ENCODE results near the gene STIM1.

Gene STIM1

GRCh38 chr11:3831378-3832239 lies 23.9 kb upstream of the STIM1 start:
- DNase-seq = peak; percentile 87

DNA sequence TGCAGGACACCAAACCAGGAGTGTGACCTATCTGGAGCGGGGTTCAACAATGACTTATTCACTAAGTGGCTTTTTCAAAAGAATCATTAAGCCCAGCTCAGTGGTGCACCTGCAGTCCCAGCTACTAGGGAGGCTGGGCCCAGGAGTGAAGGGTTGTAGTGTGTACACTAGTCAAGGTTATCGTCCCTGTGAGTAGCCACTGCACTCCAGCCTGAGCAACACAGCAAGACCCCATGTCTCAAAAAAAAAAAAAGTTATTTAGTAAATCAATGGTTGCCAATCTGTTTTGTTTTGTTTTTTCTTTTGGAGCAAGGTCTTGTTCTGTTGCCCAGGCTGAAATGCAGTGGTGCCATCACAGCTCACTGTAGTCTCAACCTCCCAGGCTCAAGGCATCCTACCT lies 22.6 kb upstream of the STIM1 start:
- no peak for DNase-seq

GRCh38 chr11:3833449-3833848 lies 22.0 kb upstream of the STIM1 start:
- DNase-seq = no peak

DNA sequence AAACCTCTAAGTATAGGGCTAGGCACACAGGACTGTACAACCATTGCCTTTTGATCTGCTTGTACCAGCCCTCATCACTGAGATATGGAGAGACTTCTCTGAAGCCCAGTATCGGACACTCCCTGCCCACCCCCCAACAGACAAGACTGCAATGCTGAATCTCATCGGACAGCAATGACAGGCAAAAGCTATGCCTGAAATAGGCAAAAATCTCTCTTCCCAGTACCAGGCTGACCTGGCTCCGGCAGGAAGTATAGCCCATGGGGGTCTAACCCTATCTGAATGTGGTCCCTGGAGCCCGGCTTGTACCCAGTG lies 21.2 kb upstream of the STIM1 start:
- no peak for DNase-seq

DNA sequence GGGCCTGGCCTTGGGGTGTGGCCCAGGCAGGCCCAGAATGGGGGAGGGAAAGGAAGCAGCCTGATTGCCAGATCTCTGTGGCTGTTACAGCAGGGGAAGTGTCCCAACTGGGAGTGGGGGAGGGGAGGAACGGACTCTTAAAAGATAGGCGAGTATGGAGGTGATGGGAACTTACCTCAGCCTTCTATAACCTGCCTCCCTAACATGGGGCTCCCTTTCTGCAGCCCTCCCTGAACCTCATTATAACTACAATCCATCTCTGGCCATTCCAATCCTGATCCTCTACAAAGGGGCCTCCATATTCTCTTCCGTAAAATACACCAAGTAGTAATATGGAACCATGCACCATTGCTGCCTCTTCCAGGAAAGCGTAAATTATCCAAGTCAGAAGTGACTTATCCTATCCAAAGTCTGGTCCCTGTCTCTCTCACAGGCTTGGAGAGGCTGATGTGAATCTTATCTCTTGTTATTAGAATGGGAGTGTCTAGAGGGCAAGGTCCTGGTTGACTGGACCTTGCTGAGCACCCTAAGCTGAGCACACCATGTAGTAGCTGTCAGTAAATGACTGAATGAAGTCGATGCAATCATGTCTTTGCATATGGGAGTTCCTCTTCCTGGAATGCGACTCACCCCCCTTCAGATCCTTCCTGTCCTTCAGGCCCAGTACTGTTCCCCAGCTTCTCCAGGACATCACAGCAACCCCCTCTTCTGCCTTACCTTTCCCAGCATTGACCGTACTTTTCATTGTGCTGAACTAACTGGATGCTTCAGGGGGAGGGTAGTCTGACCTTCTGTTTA lies 20.6 kb upstream of the STIM1 start:
- peak; percentile 80 for DNase-seq

DNA sequence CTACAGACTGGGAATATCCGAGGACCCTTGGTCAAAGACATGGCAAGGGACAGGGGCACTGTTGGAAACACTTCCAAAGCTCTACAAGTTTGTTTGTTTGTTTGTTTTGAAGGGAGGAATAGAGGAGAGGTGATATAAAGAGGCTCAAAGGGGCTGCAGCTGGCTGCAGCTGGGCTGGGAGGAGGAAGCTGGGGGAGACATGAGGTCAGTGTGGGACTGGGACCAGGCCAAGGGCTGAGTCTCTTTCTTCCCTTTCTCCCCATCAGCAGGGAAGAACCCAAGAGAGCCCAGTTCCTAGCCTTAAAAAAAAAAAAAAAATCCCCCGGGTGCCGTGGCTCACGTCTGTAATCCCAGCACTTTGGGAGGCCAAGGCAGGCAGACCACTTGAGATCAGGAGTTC lies 19.7 kb upstream of the STIM1 start:
- DNase-seq = no peak

DNA sequence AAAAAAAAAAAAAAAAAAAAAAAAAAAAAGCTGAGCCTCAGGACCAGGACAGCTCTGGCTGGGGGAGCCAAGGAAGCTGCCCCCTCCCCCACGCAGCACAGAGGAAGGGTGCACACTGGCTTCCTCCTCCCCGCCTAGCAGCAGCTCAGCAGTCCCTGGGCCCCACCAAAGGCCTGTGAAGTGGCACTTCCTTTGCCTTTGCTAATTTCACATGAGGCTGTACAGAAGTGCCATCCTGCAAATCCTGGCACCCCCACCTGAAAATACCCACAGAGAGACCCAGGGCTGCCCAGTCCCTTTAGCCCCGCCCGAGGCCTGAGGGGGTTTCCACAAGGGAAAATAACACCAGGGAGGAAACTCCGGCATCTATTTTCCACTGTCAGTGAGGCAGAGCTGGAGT lies 18.6 kb upstream of the STIM1 start:
- peak; percentile 49 for DNase-seq

DNA sequence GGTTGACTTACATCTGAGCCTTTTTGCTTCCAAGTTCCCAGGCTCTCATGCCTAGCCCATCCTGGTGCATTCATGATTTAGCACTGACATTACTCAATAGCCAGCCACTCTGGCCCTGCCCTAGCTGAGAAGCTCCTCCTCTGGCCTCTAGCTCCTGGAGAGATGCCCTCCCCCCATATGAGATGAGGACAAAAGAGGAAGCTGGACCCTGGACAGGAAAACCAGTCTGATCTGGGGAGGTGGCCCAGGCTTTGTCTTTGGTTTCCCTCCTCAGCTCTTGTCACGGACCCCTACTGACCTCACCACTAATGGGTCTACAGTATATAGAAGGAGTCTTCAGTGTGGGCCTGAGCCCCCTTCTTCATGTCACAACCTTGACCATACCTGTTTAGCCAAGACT lies 17.7 kb upstream of the STIM1 start:
- DNase-seq = peak; percentile 94

- DNase-seq = peak; percentile 56
Measured at GRCh38 chr11:3838504-3838903, 17.0 kb upstream of the STIM1 start.

DNA sequence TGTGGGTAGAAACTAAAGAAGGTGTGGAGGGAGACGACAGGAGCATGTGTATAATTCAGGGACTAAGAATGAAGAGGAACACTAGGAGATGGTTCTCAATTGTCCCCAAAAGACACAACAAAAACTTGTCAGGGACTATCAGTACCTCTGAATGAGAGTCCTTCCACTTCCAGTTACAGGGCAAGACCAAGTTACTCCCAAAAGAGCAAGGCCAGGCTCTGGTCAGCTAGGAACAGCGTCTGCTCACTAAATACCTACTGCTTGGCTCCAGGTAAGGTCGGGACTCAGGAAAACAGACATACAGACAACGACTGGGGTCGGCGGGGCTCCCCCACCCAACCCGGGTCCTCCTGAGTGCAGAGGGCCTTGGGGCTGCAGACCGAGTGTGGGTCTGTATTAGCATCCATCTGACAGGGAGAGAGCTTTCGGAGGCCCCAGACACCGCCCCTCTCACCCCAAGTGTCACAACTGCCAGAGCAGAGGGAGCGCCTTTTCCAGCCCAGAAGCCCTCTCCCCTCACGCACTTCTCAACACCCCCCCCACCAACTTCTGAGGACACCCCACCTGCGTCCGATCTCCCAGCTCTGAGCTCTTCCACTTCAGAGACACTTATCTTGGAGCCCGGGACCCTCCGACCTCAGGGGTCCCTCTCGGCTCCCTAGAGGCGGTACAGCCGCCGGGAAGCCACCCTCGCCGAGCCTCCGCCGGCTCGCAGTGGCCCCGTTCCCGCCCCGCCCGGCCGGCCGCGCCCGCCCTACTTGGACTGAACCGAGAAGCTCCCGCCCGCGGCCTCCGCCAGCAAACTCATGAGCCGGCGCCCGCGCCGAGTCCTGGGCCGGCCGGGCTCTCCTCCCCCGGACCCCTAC lies 15.2 kb upstream of the STIM1 start:
- DNase-seq = no peak

GRCh38 chr11:3840870-3841425 lies 14.5 kb upstream of the STIM1 start, which contains the start of gene RHOG:
TSS of gene RHOG (minus strand) at chr11:3840959. CDS start at chr11:3828138, 12,821 bp downstream.
- DNase-seq = no peak

DNA sequence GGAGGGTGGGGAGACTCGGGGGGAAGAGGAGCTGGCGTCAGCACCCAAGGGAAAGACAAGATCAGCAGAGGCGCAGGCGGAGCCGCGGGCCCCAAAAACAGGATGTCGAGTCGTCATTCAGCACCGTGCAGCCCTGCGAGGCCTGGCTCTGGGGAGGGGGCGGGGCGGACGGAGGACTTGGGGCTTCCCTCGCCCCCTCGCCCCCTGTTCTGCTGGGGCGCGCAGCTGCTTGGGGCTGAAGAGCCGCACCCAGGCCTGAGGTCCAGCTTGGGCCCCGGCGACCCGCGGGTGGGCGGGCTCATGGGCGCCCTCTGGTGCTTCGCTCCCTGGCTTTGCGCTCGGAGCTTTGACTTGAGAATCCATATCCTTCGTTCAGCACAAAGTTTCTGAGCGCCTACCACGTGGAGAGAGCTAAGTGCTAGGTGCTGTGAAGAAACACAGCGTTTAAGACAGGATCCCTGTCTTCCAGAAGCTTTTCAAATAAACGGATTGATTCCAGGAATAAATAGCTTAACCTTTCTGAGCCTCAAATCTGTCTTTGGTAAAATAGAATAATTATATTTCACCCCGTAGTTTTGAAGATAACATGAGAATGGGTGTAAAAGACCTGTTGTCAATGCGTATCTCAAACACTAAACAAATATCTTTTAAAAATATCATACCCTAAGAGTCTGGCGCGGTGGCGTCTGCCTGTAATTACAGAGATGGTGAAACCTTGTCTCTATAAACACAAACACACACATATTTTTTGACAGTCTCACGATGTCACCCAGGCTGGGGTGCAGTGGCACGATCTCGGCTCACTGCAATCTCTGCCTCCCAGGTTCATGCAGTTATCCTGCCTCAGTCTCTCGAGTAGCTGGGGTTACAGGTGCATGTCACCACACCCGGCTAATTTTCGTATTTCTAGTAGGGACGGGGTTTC lies 13.8 kb upstream of the STIM1 start:
- DNase-seq = peak; percentile 98

- no peak for DNase-seq
Measured at GRCh38 chr11:3843326-3843725, 12.1 kb upstream of the STIM1 start.

GRCh38 chr11:3845246-3845645 lies 10.2 kb upstream of the STIM1 start:
- DNase-seq = peak; percentile 83

GRCh38 chr11:3845670-3846069 lies 9.8 kb upstream of the STIM1 start:
- no peak for DNase-seq

- peak; percentile 64 for DNase-seq
Measured at GRCh38 chr11:3849297-3849874, 6.1 kb upstream of the STIM1 start.

DNA sequence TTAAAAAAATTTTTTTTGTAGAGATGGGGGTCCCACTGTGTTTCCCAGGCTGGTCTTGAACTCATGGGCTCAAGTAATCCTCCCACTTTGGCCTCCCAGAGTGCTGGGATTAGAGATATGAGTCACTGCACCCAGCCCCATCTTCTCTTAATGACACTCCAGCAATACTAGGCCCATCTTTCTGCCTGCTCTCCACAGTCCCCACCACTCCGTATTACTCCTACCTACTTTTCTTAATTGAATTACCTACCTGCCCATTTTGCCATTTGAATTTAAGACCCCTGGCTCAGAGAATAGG lies 2.0 kb upstream of the STIM1 start:
- no peak for DNase-seq

DNA sequence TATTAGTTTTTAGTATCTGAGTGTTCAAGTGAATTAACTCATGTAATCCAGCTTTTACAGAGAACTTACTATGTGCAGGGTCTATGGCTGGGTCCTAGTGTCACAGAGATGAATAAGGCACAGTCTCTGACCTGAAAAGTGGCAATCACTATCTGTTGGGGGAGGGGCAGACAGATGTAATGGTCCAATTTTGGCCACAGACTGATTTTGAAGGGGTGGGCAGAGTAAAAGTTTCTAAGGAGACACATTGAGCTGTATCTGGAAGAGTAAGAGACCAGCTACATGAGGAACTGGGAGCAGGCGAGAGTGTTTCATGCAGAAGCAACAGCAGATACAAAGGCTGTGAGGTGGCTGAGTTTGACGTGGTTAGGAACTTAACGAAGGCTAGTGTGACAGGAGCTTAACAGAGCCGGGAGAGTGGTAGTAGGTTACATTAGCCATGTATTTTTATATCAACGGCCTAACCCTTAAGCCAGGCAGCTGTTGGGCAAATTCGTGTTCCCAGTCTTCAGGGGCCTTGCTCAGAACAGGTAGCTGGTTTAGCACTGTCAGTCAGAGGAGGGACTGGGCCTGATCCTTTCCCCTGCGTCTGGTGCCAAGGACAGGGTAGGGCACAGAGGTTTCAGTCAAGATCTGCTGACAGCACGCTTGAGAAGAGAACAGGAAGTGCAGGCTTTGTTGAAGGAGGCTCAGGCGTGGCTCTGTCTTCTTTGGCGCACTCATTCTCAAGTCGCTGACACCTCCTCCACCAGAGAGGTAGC lies 1.4 kb upstream of the STIM1 start:
- DNase-seq = peak; percentile 70

GRCh38 chr11:3854660-3854976 lies 846 bp upstream of the STIM1 start:
- no peak for DNase-seq

GRCh38 chr11:3855808-3856491 lies 486 bp downstream of the STIM1 start:
- peak; percentile 51 for DNase-seq

All from inflammatory macrophage treated with lipopolysaccharide for 4 hours (primary cell).